SK-N-SH treated with all-trans-retinoic acid at 6 μM for 48 hours (cell line): ENCODE data around the gene MFF.
"Not testable (repeated sequence)": the region's sequence is repeated elsewhere in the genome, so short reads cannot be mapped to it uniquely, and the experiment has no call there.

Source experiments
- ATAC-seq: fragments of 200-7000 bp; cut with Tn5 transposase; 3 replicates; pipeline ENCODE4 v1.9.1; 2020; ENCODE audit warnings: mild to moderate bottlenecking, moderate library complexity
- ARNTL ChIP-seq: fragments of 450-650 bp; formaldehyde crosslinking; IDR thresholded peaks from 2 replicates; pipeline ENCODE4 v1.5.0; 2020; ENCODE audit warnings: low read depth, mild to moderate bottlenecking, moderate library complexity, borderline replicate concordance
- BACH2 ChIP-seq: fragments of 250-450 bp; sonication (Bioruptor Pico); IDR thresholded peaks from 2 replicates; pipeline ENCODE4 v1.9.0; 2021; ENCODE audit warnings: mild to moderate bottlenecking, borderline replicate concordance
- CSDC2 ChIP-seq: fragments of 250-450 bp; sonication (Bioruptor Pico); IDR thresholded peaks from 2 replicates; pipeline ENCODE4 v1.5.0; 2020; ENCODE audit warnings: mild to moderate bottlenecking, moderate library complexity
- ESRRG ChIP-seq: fragments of 250-450 bp; sonication (Bioruptor Pico); IDR thresholded peaks from 2 replicates; pipeline ENCODE4 v1.6.1; 2021; ENCODE audit warnings: mild to moderate bottlenecking
- OSR1 ChIP-seq: fragments of 250-450 bp; sonication (Bioruptor Pico); IDR thresholded peaks from 2 replicates; pipeline ENCODE4 v1.8.0; 2022; ENCODE audit warnings: moderate library complexity, mild to moderate bottlenecking, inconsistent platforms
- PPARA ChIP-seq: fragments of 250-450 bp; sonication (Bioruptor Pico); IDR thresholded peaks from 2 replicates; pipeline ENCODE4 v1.5.0; 2020; ENCODE audit warnings: mild to moderate bottlenecking, borderline replicate concordance
- RARB ChIP-seq: fragments of 250-450 bp; sonication (Bioruptor Pico); IDR thresholded peaks from 2 replicates; pipeline ENCODE4 v1.8.0; 2021; ENCODE audit warnings: mild to moderate bottlenecking, moderate library complexity
- SNAI2 ChIP-seq: fragments of 250-450 bp; sonication (Bioruptor Pico); IDR thresholded peaks from 2 replicates; pipeline ENCODE4 v1.5.0; 2020; ENCODE audit warnings: mild to moderate bottlenecking, moderate library complexity
- TSHZ2 ChIP-seq: fragments of 250-450 bp; sonication (Bioruptor Pico); IDR thresholded peaks from 2 replicates; pipeline ENCODE4 v1.5.0; 2020; ENCODE audit warnings: mild to moderate bottlenecking, moderate library complexity
- ZC3H10 ChIP-seq: fragments of 250-450 bp; sonication (Bioruptor Pico); IDR thresholded peaks from 2 replicates; pipeline ENCODE4 v1.5.1; 2021; ENCODE audit warnings: mild to moderate bottlenecking, moderate library complexity
- ZFP3 ChIP-seq: fragments of 250-450 bp; sonication (Bioruptor Pico); IDR thresholded peaks from 2 replicates; pipeline ENCODE4 v1.5.0; 2020; ENCODE audit warnings: mild to moderate bottlenecking, moderate library complexity
- ZFP30 ChIP-seq: fragments of 450-650 bp; formaldehyde crosslinking; IDR thresholded peaks from 2 replicates; pipeline ENCODE4 v1.5.0; 2022; ENCODE audit warnings: mild to moderate bottlenecking, moderate library complexity
- ZNF565 ChIP-seq: fragments of 450-650 bp; formaldehyde crosslinking; conservative IDR thresholded peaks from 2 replicates; pipeline ENCODE4 v1.5.0; 2020; ENCODE audit warnings: low read depth, mild to moderate bottlenecking, moderate library complexity
- ZNF70 ChIP-seq: fragments of 450-650 bp; formaldehyde crosslinking; IDR thresholded peaks from 2 replicates; pipeline ENCODE4 v1.5.0; 2020; ENCODE audit warnings: mild to moderate bottlenecking, moderate library complexity
- TF ChIP-seq, protein P1 (sequence below): fragments of 250-450 bp; sonication (Bioruptor Pico); IDR thresholded peaks from 2 replicates; pipeline ENCODE4 v1.8.0; 2021; ENCODE audit warnings: low read depth, mild to moderate bottlenecking, moderate library complexity, borderline replicate concordance
- TF ChIP-seq, protein P2 (sequence below): fragments of 250-450 bp; sonication (Bioruptor Pico); IDR thresholded peaks from 2 replicates; pipeline ENCODE4 v1.5.1; 2021; ENCODE audit warnings: mild to moderate bottlenecking, moderate library complexity

Gene MFF

GRCh38 chr2:227377467-227378351, 52.7 kb downstream of the MFF start:
- TF ChIP-seq CSDC2 = no peak
- no peak for TF ChIP-seq ZFP30 (CRISPR knock-in tag)
- no peak for TF ChIP-seq ZNF565 (CRISPR knock-in tag)
- TF ChIP-seq RARB (CRISPR knock-in tag) = no peak
- TF ChIP-seq BACH2 (CRISPR knock-in tag) = no peak
- no peak for TF ChIP-seq TSHZ2
- no peak for TF ChIP-seq SNAI2 (CRISPR knock-in tag)
- no peak for TF ChIP-seq ZNF70 (CRISPR knock-in tag)
- no peak for TF ChIP-seq ZFP3 (CRISPR knock-in tag)
- peak; percentile 29; the same call in 1 of the 3 replicates for ATAC-seq

GRCh38 chr2:227378371-227378782, 53.3 kb downstream of the MFF start:
- no peak for ATAC-seq
- no peak for TF ChIP-seq OSR1 (CRISPR knock-in tag)
- no peak for TF ChIP-seq SNAI2 (CRISPR knock-in tag)
- no peak for TF ChIP-seq ZNF565 (CRISPR knock-in tag)
- TF ChIP-seq BACH2 (CRISPR knock-in tag) = no peak
- TF ChIP-seq ESRRG (CRISPR knock-in tag) = no peak
- no peak for TF ChIP-seq ARNTL (CRISPR knock-in tag)

DNA sequence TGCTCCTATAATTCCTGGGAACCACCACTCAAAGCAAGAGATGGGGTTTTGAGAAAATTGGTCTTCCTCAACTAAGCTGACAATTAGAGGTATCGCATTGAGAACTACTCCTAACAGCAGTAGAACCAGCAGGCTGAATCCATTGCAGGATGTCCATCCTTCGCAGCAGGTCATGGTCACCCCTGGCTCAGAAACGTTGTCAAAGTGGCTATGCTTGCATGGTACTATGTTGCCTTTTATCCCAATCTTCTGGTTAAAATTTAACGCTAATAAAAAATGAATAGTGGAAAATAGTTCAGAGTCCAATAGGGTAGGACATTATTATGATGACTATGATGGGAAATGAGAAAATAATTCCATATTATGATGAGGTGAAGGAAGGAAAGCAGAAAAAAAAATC, 54.0 kb downstream of the MFF start, which contains the start of gene TM4SF20:
TM4SF20 (minus strand) TSS at position 212 of the 400 bp plus-strand sequence; CDS start at position 174, 38 bp downstream.
- no peak for ATAC-seq
- TF ChIP-seq PPARA (no peak), RARB (CRISPR knock-in tag) (no peak), TSHZ2 (no peak)
- TF ChIP-seq, protein P1, sequence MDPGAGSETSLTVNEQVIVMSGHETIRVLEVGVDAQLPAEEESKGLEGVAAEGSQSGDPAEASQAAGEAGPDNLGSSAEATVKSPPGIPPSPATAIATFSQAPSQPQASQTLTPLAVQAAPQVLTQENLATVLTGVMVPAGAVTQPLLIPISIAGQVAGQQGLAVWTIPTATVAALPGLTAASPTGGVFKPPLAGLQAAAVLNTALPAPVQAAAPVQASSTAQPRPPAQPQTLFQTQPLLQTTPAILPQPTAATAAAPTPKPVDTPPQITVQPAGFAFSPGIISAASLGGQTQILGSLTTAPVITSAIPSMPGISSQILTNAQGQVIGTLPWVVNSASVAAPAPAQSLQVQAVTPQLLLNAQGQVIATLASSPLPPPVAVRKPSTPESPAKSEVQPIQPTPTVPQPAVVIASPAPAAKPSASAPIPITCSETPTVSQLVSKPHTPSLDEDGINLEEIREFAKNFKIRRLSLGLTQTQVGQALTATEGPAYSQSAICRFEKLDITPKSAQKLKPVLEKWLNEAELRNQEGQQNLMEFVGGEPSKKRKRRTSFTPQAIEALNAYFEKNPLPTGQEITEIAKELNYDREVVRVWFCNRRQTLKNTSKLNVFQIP (CRISPR knock-in tag) = no peak

DNA sequence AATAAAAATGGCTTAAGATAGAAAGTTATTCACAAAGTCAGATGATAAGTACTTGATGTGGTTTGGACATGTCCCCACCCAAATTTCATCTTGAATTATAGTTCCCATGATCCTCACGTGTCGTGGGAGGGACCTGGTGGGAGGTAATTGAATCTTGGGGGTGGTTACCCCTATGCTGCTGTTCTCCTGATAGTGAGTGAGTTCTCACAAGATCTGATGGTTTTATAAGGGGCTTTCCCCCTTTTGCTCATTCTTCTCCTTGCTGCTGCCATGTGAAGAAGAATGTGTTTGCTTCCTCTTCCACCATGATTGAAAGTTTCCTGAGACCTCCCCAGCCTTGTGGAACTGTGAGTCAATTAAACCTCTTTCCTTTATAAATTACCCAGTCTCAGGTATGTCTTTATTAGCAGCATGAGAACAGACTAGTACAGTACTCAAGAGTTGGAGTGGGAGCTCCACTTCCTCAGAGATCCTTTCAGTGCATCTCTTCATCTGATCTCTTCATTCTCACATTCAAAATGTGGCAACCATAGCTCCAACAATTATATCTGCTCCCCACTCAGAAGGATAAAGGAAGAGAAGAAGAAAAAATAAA, 57.3 kb downstream of the MFF start:
- ATAC-seq = not testable (repeated sequence)

- TF ChIP-seq ZC3H10 (CRISPR knock-in tag) (no peak), ZFP3 (CRISPR knock-in tag) (no peak), ESRRG (CRISPR knock-in tag) (no peak), ZNF70 (CRISPR knock-in tag) (no peak)
- TF ChIP-seq, protein P2, sequence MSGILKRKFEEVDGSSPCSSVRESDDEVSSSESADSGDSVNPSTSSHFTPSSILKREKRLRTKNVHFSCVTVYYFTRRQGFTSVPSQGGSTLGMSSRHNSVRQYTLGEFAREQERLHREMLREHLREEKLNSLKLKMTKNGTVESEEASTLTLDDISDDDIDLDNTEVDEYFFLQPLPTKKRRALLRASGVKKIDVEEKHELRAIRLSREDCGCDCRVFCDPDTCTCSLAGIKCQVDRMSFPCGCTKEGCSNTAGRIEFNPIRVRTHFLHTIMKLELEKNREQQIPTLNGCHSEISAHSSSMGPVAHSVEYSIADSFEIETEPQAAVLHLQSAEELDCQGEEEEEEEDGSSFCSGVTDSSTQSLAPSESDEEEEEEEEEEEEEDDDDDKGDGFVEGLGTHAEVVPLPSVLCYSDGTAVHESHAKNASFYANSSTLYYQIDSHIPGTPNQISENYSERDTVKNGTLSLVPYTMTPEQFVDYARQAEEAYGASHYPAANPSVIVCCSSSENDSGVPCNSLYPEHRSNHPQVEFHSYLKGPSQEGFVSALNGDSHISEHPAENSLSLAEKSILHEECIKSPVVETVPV (CRISPR knock-in tag) = no peak
- ATAC-seq = no peak
These were observed 58.6 kb downstream of the MFF start for GRCh38 chr2:227383686-227384085.
